BE2C (cell line): ENCODE data around the gene CRTC2.
"Not testable (repeated sequence)": the region's sequence is repeated elsewhere in the genome, so short reads cannot be mapped to it uniquely, and the experiment has no call there.

Experiments used
- DNase-seq: peaks from one replicate; pipeline ENCODE4 v3.0.0-alpha.2; 2020
- H3K27me3 ChIP-seq: fragments of 250-450 bp; sonication (Bioruptor Pico); 2 replicates; pipeline ENCODE4 v1.5.1; 2020; ENCODE audit warnings: mild to moderate bottlenecking
- H3K36me3 ChIP-seq: fragments of 250-450 bp; sonication (Bioruptor Pico); 2 replicates; pipeline ENCODE4 v1.5.1; 2020; ENCODE audit warnings: mild to moderate bottlenecking
- H3K4me1 ChIP-seq: fragments of 250-450 bp; sonication (Bioruptor Pico); 2 replicates; pipeline ENCODE4 v1.5.1; 2020
- H3K4me3 ChIP-seq: 2 replicates; pipeline ENCODE4 v1.5.1; 2011; ENCODE audit warnings: low read depth, low read length
- H3K9me3 ChIP-seq: fragments of 250-450 bp; sonication (Bioruptor Pico); 2 replicates; pipeline ENCODE4 v1.5.1; 2020
- CTCF ChIP-seq: IDR thresholded peaks from 2 replicates; pipeline ENCODE4 v1.5.1; 2012; ENCODE audit warnings: mild to moderate bottlenecking, low read depth, low read length

The CRTC2 gene

GRCh38 chr1:153985341-153985912 lies 27.0 kb upstream of the CRTC2 start:
- H3K9me3 ChIP-seq = no peaks in the 10 kb centered on the region
- TF ChIP-seq CTCF = no peak
- no peaks in the 10 kb centered on the region for H3K27me3 ChIP-seq
- peaks cover 7% of the 10 kb centered on the region for H3K4me1 ChIP-seq
- no peak for DNase-seq
- H3K36me3 ChIP-seq = no peaks in the 10 kb centered on the region
- peak overlapping the region; percentile 70 for H3K4me3 ChIP-seq

GRCh38 chr1:153984123-153984894 lies 25.9 kb upstream of the CRTC2 start:
- Histone ChIP-seq H3K27me3 (no peaks in the 10 kb centered on the region), H3K9me3 (no peaks in the 10 kb centered on the region), H3K4me3 (no peak overlapping the region), H3K36me3 (no peaks in the 10 kb centered on the region), H3K4me1 (peaks cover 7% of the 10 kb centered on the region)
- TF ChIP-seq CTCF = no peak
- no peak for DNase-seq

GRCh38 chr1:153981735-153982134 lies 23.3 kb upstream of the CRTC2 start:
- DNase-seq, H3K4me3 ChIP-seq, H3K4me1 ChIP-seq, H3K36me3 ChIP-seq, H3K9me3 ChIP-seq, H3K27me3 ChIP-seq: not testable (repeated sequence)

GRCh38 chr1:153979091-153979490 lies 20.7 kb upstream of the CRTC2 start:
- H3K4me3 ChIP-seq, H3K27me3 ChIP-seq: not testable (repeated sequence)
- peaks cover 18% of the 10 kb centered on the region for H3K36me3 ChIP-seq

GRCh38 chr1:153978274-153978909 lies 20.0 kb upstream of the CRTC2 start:
- peak overlapping the region; percentile 94 for H3K4me3 ChIP-seq
- H3K36me3 ChIP-seq = peaks cover 25% of the 10 kb centered on the region
- no peak for DNase-seq
- no peaks in the 10 kb centered on the region for H3K27me3 ChIP-seq
- H3K4me1 ChIP-seq = no peaks in the 10 kb centered on the region
- H3K9me3 ChIP-seq = no peaks in the 10 kb centered on the region
- TF ChIP-seq CTCF = no peak

More at GRCh38 chr1:153979091-153979490, 20.7 kb upstream of the CRTC2 start:
- DNase-seq, H3K9me3 ChIP-seq, H3K4me1 ChIP-seq: not testable (repeated sequence)

GRCh38 chr1:153977250-153978240 lies 19.1 kb upstream of the CRTC2 start, which contains the start of gene JTB:
JTB (minus strand) TSS chr1:153977674; CDS start chr1:153977252, 422 bp downstream.
- Histone ChIP-seq H3K4me3 (peak within 1 kb of the TSS; percentile 94), H3K36me3 (peaks cover 25% of the 10 kb centered on the region), H3K9me3 (no peaks in the 10 kb centered on the region), H3K27me3 (no peaks in the 10 kb centered on the region), H3K4me1 (no peaks in the 10 kb centered on the region)
- peak; percentile 89 for DNase-seq
- TF ChIP-seq CTCF = no peak
